Progenitor cell of endocrine pancreas (in vitro differentiated cells): ENCODE measurements around the gene TUBA1C. TPM values are rescaled to one million over a fixed set of nuclear protein-coding genes. Genes with fewer than 3 reads are reported as not detected.

Experiments
- DNase-seq: peaks from one replicate; pipeline ENCODE4 v3.0.0; 2021; ENCODE audit warnings: low spot score; ENCODE audit not compliant: unreplicated experiment
- H3K27ac Mint-ChIP-seq: 2 replicates; pipeline ENCODE4 v1.8.0; 2021; ENCODE audit warnings: mild to moderate bottlenecking, moderate library complexity, mixed read lengths
- H3K27me3 Mint-ChIP-seq: 2 replicates; pipeline ENCODE4 v1.8.0; 2021; ENCODE audit warnings: mixed read lengths
- H3K36me3 Mint-ChIP-seq: 2 replicates; pipeline ENCODE4 v1.8.0; 2022; ENCODE audit warnings: mixed read lengths; ENCODE audit not compliant: insufficient read depth
- H3K4me1 Mint-ChIP-seq: 2 replicates; pipeline ENCODE4 v1.8.0; 2021; ENCODE audit warnings: low read depth, mixed read lengths
- H3K4me3 Mint-ChIP-seq: 2 replicates; pipeline ENCODE4 v1.8.0; 2021; ENCODE audit warnings: low read depth, mild to moderate bottlenecking, moderate library complexity, mixed read lengths
- H3K9me3 Mint-ChIP-seq: 2 replicates; pipeline ENCODE4 v1.8.0; 2021; ENCODE audit warnings: low read depth, mixed read lengths
- CTCF ChIP-seq: fragments of 200-600 bp; sonication (generic); IDR thresholded peaks from one replicate; pipeline ENCODE4 v1.5.0; 2021; ENCODE audit warnings: antibody characterized with exemption, mild to moderate bottlenecking; ENCODE audit not compliant: unreplicated experiment
- total RNA-seq: library from RNA; stranded (reverse); gene quantifications from 2 replicates; pipeline ENCODE4 v1.2.1, GENCODE V29; 2021

TUBA1C gene
- total RNA-seq, 1 donor from 2014 or later: 128 TPM

GRCh38 chr12:49283541-49284429, 18.9 kb downstream of the TUBA1C start:
- Mint-ChIP-seq H3K27ac (no peak overlapping the region), H3K27me3 (peaks cover 22% of the 10 kb centered on the region), H3K36me3 (no peaks in the 10 kb centered on the region), H3K9me3 (no peaks in the 10 kb centered on the region), H3K4me1 (peaks cover 8% of the 10 kb centered on the region), H3K4me3 (no peak overlapping the region)
- DNase-seq: no peak
- no peak for TF ChIP-seq CTCF

- no peak for TF ChIP-seq CTCF
- H3K9me3 Mint-ChIP-seq: no peaks in the 10 kb centered on the region
- no peak overlapping the region for H3K4me3 Mint-ChIP-seq
- H3K4me1 Mint-ChIP-seq: peaks cover 8% of the 10 kb centered on the region
- H3K27ac Mint-ChIP-seq: no peak overlapping the region
- H3K36me3 Mint-ChIP-seq: no peaks in the 10 kb centered on the region
- H3K27me3 Mint-ChIP-seq: peaks cover 23% of the 10 kb centered on the region
- DNase-seq: no peak
Observed at GRCh38 chr12:49284672-49285071, 19.8 kb downstream of the TUBA1C start.

GRCh38 chr12:49287876-49288275, 23.0 kb downstream of the TUBA1C start:
- no peak for TF ChIP-seq CTCF
- H3K27me3 Mint-ChIP-seq: peaks cover 40% of the 10 kb centered on the region
- DNase-seq: no peak
- H3K36me3 Mint-ChIP-seq: no peaks in the 10 kb centered on the region
- H3K4me3 Mint-ChIP-seq: no peak overlapping the region
- no peaks in the 10 kb centered on the region for H3K9me3 Mint-ChIP-seq
- no peak overlapping the region for H3K27ac Mint-ChIP-seq
- H3K4me1 Mint-ChIP-seq: peaks cover 1% of the 10 kb centered on the region

- H3K4me1 Mint-ChIP-seq: peaks cover 1% of the 10 kb centered on the region
- no peak overlapping the region for H3K4me3 Mint-ChIP-seq
- H3K27me3 Mint-ChIP-seq: peaks cover 44% of the 10 kb centered on the region
- no peak overlapping the region for H3K27ac Mint-ChIP-seq
- TF ChIP-seq CTCF: peak; percentile 85
- peak; percentile 40 for DNase-seq
- no peaks in the 10 kb centered on the region for H3K36me3 Mint-ChIP-seq
- H3K9me3 Mint-ChIP-seq: no peaks in the 10 kb centered on the region
Observed at GRCh38 chr12:49288412-49288853, 23.6 kb downstream of the TUBA1C start.

GRCh38 chr12:49288922-49289555, 24.2 kb downstream of the TUBA1C start:
- H3K36me3 Mint-ChIP-seq: no peaks in the 10 kb centered on the region
- no peak for DNase-seq
- peaks cover 50% of the 10 kb centered on the region for H3K27me3 Mint-ChIP-seq
- no peak for TF ChIP-seq CTCF
- H3K27ac Mint-ChIP-seq: peak overlapping the region; percentile 16
- peaks cover 1% of the 10 kb centered on the region for H3K4me1 Mint-ChIP-seq
- no peaks in the 10 kb centered on the region for H3K9me3 Mint-ChIP-seq
- no peak overlapping the region for H3K4me3 Mint-ChIP-seq
